ENCODE results near the gene COL4A6.

COL4A6 gene

GRCh38 chrX:108199041-108199440, 239.2 kb downstream of the COL4A6 start:
- no peaks in the 10 kb centered on the region for H3K9me3 ChIP-seq (ENCODE audit: control insufficient read depth, low read length)
- H3K4me2 ChIP-seq (ENCODE audit: low read length) = no peak overlapping the region
- H3K27me3 ChIP-seq (ENCODE audit: control insufficient read depth, insufficient read depth, low read length) = no peaks in the 10 kb centered on the region
- H3K4me1 ChIP-seq = no peaks in the 10 kb centered on the region
- H3K27ac ChIP-seq = no peak overlapping the region
- no peak overlapping the region for H2AFZ ChIP-seq
- no peak overlapping the region for H3K9ac ChIP-seq
- TF ChIP-seq CTCF (IDR thresholded peaks at IDR 0.05) = no peak
- no peaks in the 10 kb centered on the region for H3K79me2 ChIP-seq
- H3K36me3 ChIP-seq (ENCODE audit: control insufficient read depth, insufficient read depth, low read length) = no peaks in the 10 kb centered on the region
- no peak overlapping the region for H3K4me3 ChIP-seq (ENCODE audit: low read depth, low read length)

- Histone ChIP-seq H3K4me3 (ENCODE audit: low read depth, low read length) (no peak overlapping the region), H3K36me3 (ENCODE audit: control insufficient read depth, insufficient read depth, low read length) (no peaks in the 10 kb centered on the region), H3K4me2 (ENCODE audit: low read length) (no peak overlapping the region), H3K79me2 (no peaks in the 10 kb centered on the region), H3K9ac (no peak overlapping the region), H3K27ac (no peak overlapping the region), H2AFZ (no peak overlapping the region), H3K9me3 (ENCODE audit: control insufficient read depth, low read length) (no peaks in the 10 kb centered on the region), H3K4me1 (no peaks in the 10 kb centered on the region), H3K27me3 (ENCODE audit: control insufficient read depth, insufficient read depth, low read length) (no peaks in the 10 kb centered on the region)
- TF ChIP-seq CTCF (IDR thresholded peaks at IDR 0.05) = no peak
Observed at GRCh38 chrX:108198420-108198819, 239.8 kb downstream of the COL4A6 start.

GRCh38 chrX:108186811-108187210, 251.4 kb downstream of the COL4A6 start:
- H3K4me2 ChIP-seq (ENCODE audit: low read length) = no peak overlapping the region
- no peak overlapping the region for H3K27ac ChIP-seq
- no peak for TF ChIP-seq CTCF (IDR thresholded peaks at IDR 0.05)
- no peak overlapping the region for H3K9ac ChIP-seq
- no peaks in the 10 kb centered on the region for H3K27me3 ChIP-seq (ENCODE audit: control insufficient read depth, insufficient read depth, low read length)
- no peak overlapping the region for H2AFZ ChIP-seq
- H3K4me1 ChIP-seq = no peaks in the 10 kb centered on the region
- H3K79me2 ChIP-seq = no peaks in the 10 kb centered on the region
- H3K9me3 ChIP-seq (ENCODE audit: control insufficient read depth, low read length) = no peaks in the 10 kb centered on the region
- no peak overlapping the region for H3K4me3 ChIP-seq (ENCODE audit: low read depth, low read length)
- no peaks in the 10 kb centered on the region for H3K36me3 ChIP-seq (ENCODE audit: control insufficient read depth, insufficient read depth, low read length)

GRCh38 chrX:108178143-108178498, 260.1 kb downstream of the COL4A6 start:
- H3K4me1 ChIP-seq = no peaks in the 10 kb centered on the region
- no peak overlapping the region for H2AFZ ChIP-seq
- no peaks in the 10 kb centered on the region for H3K9me3 ChIP-seq (ENCODE audit: control insufficient read depth, low read length)
- H3K9ac ChIP-seq = no peak overlapping the region
- H3K4me2 ChIP-seq (ENCODE audit: low read length) = no peak overlapping the region
- H3K79me2 ChIP-seq = no peaks in the 10 kb centered on the region
- no peak overlapping the region for H3K4me3 ChIP-seq (ENCODE audit: low read depth, low read length)
- no peaks in the 10 kb centered on the region for H3K27me3 ChIP-seq (ENCODE audit: control insufficient read depth, insufficient read depth, low read length)
- no peaks in the 10 kb centered on the region for H3K36me3 ChIP-seq (ENCODE audit: control insufficient read depth, insufficient read depth, low read length)
- no peak for TF ChIP-seq CTCF (IDR thresholded peaks at IDR 0.05)
- H3K27ac ChIP-seq = no peak overlapping the region

- no peak overlapping the region for H3K27ac ChIP-seq
- H3K4me2 ChIP-seq (ENCODE audit: low read length) = no peak overlapping the region
- H3K9me3 ChIP-seq (ENCODE audit: control insufficient read depth, low read length) = no peaks in the 10 kb centered on the region
- H3K79me2 ChIP-seq = no peaks in the 10 kb centered on the region
- H3K9ac ChIP-seq = no peak overlapping the region
- no peak overlapping the region for H3K4me3 ChIP-seq (ENCODE audit: low read depth, low read length)
- no peak for TF ChIP-seq CTCF (IDR thresholded peaks at IDR 0.05)
- H3K36me3 ChIP-seq (ENCODE audit: control insufficient read depth, insufficient read depth, low read length) = no peaks in the 10 kb centered on the region
- no peaks in the 10 kb centered on the region for H3K4me1 ChIP-seq
- H3K27me3 ChIP-seq (ENCODE audit: control insufficient read depth, insufficient read depth, low read length) = no peaks in the 10 kb centered on the region
- H2AFZ ChIP-seq = no peak overlapping the region
Observed at GRCh38 chrX:108177351-108178142, 260.7 kb downstream of the COL4A6 start.
